ENCODE results near the gene TBCCD1. TPM values are rescaled to one million over a fixed set of nuclear protein-coding genes. Genes with fewer than 3 reads are reported as not detected.

Gene TBCCD1
- total RNA-seq, 1 experiment from 2014 or later = 20.1 TPM

GRCh38 chr3:186582541-186582940 lies 15.4 kb upstream of the TBCCD1 start:
- ChIA-PET POLR2A (ENCODE audit: low non-redundant PET) (no interaction called here), CTCF (no interaction called here)
- H3K9me3 ChIP-seq (ENCODE audit: low read depth, low read length, poor library complexity, severe bottlenecking) = no peaks in the 10 kb centered on the region
- peaks cover 79% of the 10 kb centered on the region for H3K36me3 ChIP-seq (ENCODE audit: insufficient read depth, low read length, poor library complexity, severe bottlenecking)
- no peaks in the 10 kb centered on the region for H3K4me1 ChIP-seq (ENCODE audit: insufficient read depth, low read length, poor library complexity, severe bottlenecking)
- no peak overlapping the region for H3K4me3 ChIP-seq (ENCODE audit: low read depth, low read length, poor library complexity, severe bottlenecking)
- no peak overlapping the region for H3K27ac ChIP-seq (ENCODE audit: low read depth, low read length, poor library complexity, severe bottlenecking)
- TF ChIP-seq, protein P1, sequence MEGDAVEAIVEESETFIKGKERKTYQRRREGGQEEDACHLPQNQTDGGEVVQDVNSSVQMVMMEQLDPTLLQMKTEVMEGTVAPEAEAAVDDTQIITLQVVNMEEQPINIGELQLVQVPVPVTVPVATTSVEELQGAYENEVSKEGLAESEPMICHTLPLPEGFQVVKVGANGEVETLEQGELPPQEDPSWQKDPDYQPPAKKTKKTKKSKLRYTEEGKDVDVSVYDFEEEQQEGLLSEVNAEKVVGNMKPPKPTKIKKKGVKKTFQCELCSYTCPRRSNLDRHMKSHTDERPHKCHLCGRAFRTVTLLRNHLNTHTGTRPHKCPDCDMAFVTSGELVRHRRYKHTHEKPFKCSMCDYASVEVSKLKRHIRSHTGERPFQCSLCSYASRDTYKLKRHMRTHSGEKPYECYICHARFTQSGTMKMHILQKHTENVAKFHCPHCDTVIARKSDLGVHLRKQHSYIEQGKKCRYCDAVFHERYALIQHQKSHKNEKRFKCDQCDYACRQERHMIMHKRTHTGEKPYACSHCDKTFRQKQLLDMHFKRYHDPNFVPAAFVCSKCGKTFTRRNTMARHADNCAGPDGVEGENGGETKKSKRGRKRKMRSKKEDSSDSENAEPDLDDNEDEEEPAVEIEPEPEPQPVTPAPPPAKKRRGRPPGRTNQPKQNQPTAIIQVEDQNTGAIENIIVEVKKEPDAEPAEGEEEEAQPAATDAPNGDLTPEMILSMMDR (conservative IDR thresholded peaks at IDR 0.05; ENCODE audit: low read depth, low read length) = no peak
- TF ChIP-seq EZH2 (IDR thresholded peaks at IDR 0.05; ENCODE audit: borderline replicate concordance, low read depth, low read length, poor library complexity, severe bottlenecking) = no peak
- BruUV-seq (replicated peaks) = no TSS peak
- DNase-seq (ENCODE audit: low spot score) = no peak
- no peaks in the 10 kb centered on the region for H3K27me3 ChIP-seq (replicated peaks; ENCODE audit: insufficient read depth, low read depth, low read length, poor library complexity)
- intact Hi-C loops (cut with micrococcal nuclease; ENCODE audit: unreplicated experiment) = no loop called here

DNA sequence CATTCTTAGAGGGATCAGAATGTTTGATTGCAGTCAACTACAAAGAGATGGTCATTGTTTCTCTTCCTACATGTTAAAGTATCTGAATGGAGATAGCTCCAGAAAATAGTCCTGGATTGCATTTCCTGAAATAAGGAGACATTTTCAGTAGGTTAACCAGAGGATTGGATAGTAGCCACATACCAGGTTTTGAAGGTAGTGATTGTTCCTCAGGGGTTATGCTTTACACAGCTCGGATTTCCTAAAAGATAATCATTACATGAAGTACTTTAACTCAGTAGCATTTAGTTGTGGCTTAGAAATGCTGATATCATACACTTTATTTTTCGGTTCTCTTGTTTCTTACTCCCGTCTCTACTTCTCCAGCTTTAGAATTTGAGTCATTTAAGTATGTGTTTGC lies 13.6 kb upstream of the TBCCD1 start:
- DNase-seq (ENCODE audit: low spot score) = no peak
- no TSS peak for BruUV-seq (replicated peaks)
- ChIA-PET POLR2A (ENCODE audit: low non-redundant PET) (no interaction called here), CTCF (interaction anchor here (1.7 kb wide), 1 partner anchor 34 kb away, joined by 4 read pairs; no protein-coding TSS in a partner anchor)
- intact Hi-C loops (cut with micrococcal nuclease; ENCODE audit: unreplicated experiment) = no loop called here
- no peaks in the 10 kb centered on the region for H3K4me1 ChIP-seq (ENCODE audit: insufficient read depth, low read length, poor library complexity, severe bottlenecking)
- H3K27ac ChIP-seq (ENCODE audit: low read depth, low read length, poor library complexity, severe bottlenecking) = no peak overlapping the region
- H3K36me3 ChIP-seq (ENCODE audit: insufficient read depth, low read length, poor library complexity, severe bottlenecking) = peaks cover 92% of the 10 kb centered on the region
- no peak overlapping the region for H3K4me3 ChIP-seq (ENCODE audit: low read depth, low read length, poor library complexity, severe bottlenecking)
- no peak for TF ChIP-seq EZH2 (IDR thresholded peaks at IDR 0.05; ENCODE audit: borderline replicate concordance, low read depth, low read length, poor library complexity, severe bottlenecking)
- TF ChIP-seq, protein P1 (conservative IDR thresholded peaks at IDR 0.05; ENCODE audit: low read depth, low read length) = no peak
- H3K27me3 ChIP-seq (replicated peaks; ENCODE audit: insufficient read depth, low read depth, low read length, poor library complexity) = no peaks in the 10 kb centered on the region
- H3K9me3 ChIP-seq (ENCODE audit: low read depth, low read length, poor library complexity, severe bottlenecking) = no peaks in the 10 kb centered on the region

- no peaks in the 10 kb centered on the region for H3K27me3 ChIP-seq (replicated peaks; ENCODE audit: insufficient read depth, low read depth, low read length, poor library complexity)
- peak overlapping the region; percentile 21 for H3K27ac ChIP-seq (ENCODE audit: low read depth, low read length, poor library complexity, severe bottlenecking)
- CTCF ChIA-PET = no interaction called here
- intact Hi-C loops (cut with micrococcal nuclease; ENCODE audit: unreplicated experiment) = no loop called here
- no peak overlapping the region for H3K4me3 ChIP-seq (ENCODE audit: low read depth, low read length, poor library complexity, severe bottlenecking)
- peaks cover 95% of the 10 kb centered on the region for H3K36me3 ChIP-seq (ENCODE audit: insufficient read depth, low read length, poor library complexity, severe bottlenecking)
- POLR2A ChIA-PET (ENCODE audit: low non-redundant PET) = no interaction called here
- TF ChIP-seq, protein P1 (conservative IDR thresholded peaks at IDR 0.05; ENCODE audit: low read depth, low read length) = no peak
- TF ChIP-seq EZH2 (IDR thresholded peaks at IDR 0.05; ENCODE audit: borderline replicate concordance, low read depth, low read length, poor library complexity, severe bottlenecking) = no peak
- BruUV-seq (replicated peaks) = no TSS peak
- no peak for DNase-seq (ENCODE audit: low spot score)
- H3K9me3 ChIP-seq (ENCODE audit: low read depth, low read length, poor library complexity, severe bottlenecking) = no peaks in the 10 kb centered on the region
- H3K4me1 ChIP-seq (ENCODE audit: insufficient read depth, low read length, poor library complexity, severe bottlenecking) = no peaks in the 10 kb centered on the region
Measured at GRCh38 chr3:186577521-186577920, 10.4 kb upstream of the TBCCD1 start.

Data from A673 (cell line).